HG03432 (cell line): ENCODE measurements around the gene ATP2A2.

Source experiments
- ATAC-seq: cut with Tn5 transposase; IDR thresholded peaks from one replicate; pipeline ENCODE4 v1.9.1; 2021; ENCODE audit warnings: mild to moderate bottlenecking, moderate library complexity; ENCODE audit not compliant: unreplicated experiment

ATP2A2 gene

DNA sequence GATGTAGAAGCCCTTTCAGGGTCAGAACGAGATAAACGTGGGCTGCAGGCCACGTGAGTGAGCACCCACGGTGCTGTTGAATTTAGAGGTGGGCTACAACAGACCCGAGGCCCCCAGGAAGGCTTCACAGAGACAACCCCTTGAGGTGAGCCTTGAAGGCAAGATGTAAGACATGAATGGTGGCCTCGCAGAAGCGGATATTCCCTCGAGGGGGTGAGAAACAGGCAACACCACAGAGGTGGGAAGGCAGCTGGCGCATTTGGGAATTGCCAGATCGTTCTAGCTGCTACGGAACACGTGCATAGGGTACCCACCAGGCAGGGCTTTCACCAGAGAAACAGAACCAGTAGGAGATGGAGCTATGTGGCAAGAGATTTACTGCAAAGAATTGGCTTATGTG, 22.6 kb upstream of the ATP2A2 start:
- no peak for ATAC-seq

DNA sequence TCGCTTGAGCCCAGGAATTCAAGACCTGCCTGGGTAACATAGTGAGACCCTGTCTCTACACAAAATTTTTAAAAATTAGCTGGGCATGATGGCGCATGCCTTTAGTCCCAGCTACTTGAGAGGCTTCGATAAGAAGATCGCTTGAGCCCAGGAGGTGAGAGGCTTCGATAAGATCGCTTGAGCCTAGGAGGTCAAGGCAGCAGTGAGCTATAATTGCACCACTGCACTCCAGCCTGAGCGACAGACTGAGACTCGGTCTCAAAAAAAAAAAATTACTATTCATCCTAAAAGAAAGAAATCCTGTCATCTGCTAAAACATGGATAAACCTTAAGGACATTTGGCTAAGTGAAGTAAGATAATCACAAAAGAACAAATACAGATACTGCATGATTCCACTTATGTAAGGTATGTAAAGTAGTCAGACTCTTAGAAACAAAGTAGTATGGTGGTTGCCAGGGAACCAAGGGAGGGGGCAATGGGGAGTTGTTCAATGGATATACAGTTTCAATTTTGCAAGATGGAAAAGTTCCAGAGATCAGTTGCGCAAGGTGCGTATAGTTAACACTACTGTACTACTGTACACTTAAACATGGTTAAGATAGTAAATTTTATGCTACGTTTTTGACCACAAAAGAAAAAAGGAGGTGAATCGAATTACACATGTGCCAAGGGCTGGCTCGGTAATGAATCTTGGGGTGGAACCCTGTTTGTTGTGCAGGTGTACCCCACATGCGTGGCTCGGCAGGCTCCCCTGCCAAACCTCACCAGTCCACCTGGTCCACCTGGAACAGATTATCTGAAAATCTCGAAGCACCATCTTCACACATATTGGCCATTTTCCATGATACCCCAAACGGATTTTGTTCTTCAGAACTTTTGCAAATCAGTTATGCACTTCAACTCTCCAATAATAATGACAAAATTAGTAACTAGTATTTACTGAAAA, 18.3 kb upstream of the ATP2A2 start:
- no peak for ATAC-seq

DNA sequence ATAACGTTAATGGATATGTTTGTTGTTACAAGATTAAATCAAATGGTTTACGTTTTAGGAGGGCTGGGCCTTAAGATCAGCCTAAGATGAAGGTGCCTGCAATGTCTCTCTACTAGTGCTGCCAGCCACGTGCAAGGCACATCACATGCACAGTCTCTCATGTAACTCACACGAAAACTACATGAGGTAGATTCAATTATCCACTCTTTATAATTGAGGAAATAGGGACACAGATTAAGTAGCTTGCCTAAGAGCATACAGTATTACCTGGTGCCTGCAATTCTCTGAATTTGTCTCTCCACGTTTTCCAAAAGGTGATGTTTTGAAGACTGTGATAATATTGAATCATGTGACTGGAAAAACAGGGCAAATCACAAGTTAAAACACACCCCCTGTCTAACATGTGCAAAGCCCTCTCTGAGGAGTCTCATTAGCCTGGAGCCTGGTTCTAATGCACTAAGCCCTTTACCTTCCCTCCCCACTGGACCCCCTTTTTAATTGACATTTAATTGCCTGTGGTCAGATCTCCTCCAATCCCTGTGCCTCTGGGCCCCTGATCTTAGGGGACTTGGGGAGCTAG, 14.6 kb upstream of the ATP2A2 start:
- no peak for ATAC-seq

DNA sequence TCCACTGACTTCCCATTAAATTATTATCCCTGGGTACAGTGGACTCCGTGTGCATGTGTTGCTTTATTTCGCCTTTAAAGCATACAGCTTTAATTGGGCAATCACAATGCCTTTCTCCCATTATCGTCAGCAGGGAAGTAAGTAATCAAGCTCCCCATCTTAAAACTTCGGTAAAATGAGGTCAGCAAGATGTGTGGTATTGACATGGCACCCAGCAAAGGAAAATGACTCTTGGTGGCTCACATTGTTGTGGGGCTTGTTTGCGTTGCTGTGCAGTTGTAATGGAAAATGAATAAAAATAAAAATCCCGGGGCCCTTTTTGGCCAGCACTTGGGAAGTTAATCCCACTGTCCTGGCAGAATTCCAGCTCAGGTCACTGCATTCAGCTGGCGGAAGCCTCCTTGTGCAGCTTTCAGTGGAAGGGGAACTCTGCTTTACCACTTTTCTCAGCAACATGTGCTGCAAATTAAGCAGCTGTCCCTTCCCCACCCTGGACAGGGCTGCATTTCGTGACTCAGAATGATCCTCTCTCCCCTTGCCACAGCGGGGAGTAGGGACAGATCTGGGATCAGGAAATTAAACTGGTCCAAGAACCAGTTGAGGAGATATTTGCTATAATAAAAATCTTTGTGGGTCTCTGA, 13.9 kb upstream of the ATP2A2 start:
- ATAC-seq: no peak

DNA sequence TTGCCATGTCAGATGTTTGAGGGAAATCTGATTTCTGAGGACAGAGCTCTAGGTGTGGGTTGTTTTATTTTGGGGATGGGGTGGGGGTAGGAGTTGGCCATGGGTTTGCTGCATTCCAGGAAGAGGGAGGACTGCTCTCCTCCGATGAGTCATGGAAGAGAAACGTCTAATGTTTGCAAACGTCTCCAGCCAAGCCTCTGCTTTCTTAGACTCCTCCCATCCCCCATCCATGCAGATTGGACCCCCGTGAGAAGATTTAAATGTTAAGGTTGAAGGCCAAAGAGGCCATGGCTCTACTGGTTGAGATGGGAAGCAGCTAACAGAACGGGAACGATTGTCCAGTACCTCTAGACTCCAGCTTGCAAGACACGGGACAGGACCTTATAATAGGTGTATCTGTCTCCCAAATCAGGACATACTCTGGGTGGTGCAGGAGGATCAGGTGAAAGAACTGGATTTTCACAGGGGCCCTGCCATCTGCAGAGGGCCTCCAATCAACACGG, 11.4 kb upstream of the ATP2A2 start:
- no peak for ATAC-seq

DNA sequence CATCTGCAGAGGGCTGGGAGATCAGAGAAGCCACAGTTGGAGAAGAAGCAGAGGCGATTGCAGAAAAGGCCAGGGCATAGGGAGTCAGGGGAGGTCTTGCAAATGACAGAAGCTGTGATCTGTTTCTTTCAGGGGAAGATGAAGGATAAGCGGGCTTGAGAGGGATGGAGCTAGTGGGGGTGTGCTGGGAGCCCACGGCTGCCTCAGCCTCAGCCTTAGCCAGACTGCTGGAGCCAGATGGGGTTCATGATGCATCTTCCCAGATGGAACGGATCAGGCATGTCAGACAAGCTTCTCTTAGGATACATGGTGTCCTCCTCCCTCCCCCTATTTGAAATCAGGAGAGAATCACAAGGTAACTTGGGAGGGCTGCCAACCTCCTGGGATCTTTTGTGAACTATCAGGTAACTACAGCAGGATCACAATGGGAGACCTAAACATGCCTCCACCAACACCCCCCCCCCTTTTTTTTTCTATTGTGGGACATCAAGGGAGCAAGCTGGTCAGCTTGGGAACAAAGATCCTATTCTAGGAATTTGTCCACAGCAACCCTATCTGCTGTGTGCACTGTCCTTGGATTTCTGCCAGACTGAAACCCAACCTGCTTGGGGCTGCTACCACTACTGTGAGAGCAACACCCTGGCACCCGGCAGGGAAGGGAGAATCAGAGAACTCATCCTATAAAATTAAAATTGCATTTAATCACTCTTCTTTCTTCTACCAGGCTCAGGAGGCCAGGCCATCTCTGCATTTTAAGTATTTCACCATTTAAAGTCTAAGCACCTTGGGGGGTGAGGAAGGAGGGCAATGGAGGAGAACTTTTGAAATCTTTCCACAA, 10.7 kb upstream of the ATP2A2 start:
- no peak for ATAC-seq

DNA sequence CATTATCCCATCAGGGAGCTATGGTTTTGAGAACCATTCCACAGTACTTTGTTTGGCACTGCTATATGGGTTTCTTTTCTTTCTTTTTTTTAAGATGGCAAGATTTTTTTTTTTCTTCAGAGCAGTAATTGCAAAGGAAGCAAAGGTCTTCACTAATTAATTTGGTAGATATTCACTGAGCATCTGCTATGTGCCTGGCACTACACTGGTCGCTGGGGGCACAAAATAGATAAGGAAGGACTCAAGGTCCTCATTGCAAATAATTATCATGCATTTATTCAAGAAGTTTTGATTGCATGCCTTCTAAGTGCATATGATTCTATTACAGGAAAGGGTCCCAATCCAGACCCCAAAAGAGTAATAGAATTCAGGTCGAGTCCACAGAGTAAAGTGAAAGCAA, 10.0 kb upstream of the ATP2A2 start:
- no peak for ATAC-seq

DNA sequence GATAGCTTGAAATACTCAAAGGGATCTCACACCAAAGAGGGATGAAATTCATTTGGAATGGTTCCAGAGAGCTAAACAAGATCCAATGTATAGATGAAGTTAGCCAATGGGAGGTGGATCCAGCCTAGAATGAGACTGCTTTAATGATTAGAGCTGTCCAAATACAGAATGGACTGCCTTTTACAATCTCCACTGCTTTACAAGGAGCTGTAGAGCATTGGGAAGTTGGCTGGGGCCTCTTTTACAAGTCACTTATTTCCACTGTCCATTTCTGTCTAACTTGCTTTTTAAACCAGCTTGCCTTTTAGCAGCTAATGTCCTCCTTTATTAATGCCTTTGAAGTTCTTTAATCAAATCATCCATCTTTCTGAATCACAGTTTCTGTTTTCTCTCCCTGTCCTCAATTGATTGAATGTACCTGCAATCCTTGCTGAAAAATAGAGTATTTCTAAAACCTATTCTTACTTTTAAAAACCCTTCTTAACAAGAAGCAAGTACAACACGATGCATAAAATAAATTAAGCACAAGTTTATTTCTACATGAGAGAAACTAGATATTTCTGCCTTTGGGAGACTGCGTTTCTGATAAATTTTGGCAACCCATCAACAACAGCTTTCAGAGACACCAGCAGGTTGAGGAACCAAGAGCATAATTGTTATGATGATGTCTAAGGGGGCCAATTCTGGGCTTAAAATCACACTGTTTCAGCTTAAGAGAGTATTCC, 3.4 kb upstream of the ATP2A2 start:
- no peak for ATAC-seq

DNA sequence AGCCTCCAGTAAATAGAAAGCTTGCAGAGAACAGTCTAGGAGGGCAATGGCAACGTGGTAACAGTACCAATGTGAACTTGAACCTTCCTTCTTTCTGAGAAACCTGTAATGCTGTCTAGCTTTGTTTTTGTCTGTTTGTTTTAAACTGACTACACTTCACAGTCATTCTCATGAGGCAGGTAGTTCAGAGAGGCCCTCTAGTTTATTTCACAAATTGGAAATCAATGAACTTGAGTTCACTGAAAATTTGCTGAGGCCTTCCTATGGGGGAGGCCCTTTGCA, 2.9 kb upstream of the ATP2A2 start:
- ATAC-seq: no peak

DNA sequence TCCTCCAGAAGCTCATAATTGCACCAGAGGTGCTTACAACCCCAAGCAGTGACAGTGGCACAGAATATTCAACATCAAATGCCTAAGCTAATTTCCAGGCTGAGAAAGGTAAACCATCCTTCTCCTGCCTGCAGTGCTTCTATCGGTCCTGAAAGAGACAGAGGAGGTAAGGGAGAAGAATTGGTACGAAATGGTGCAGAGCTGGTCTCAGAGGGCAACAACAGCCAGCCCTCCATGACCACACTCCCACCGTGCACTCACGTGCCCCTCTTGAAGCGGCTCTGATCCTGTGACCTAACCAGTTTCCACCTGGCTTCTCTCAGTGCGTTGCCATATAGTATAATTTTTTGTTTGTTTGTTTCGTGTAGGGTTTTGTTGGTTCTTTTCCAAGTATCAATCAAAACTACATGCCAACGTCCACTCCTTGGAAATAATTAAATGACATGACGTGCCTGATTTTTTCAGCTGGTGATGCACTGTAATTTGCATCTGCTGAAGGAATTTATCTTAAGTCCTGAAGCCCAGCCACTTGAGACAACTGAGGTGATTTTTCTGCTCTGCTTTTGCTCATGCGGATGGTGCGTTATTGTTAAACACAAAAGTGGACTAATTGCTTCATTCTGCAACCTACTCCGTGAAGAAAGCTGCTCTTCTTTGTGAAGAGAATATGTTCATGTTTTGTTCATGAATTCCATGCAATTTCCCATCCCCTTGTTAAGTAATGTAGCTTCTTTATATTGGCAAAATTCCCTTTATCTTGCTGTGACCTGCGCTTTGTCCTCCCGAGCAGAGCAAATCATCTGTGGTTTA, 1.3 kb upstream of the ATP2A2 start:
- ATAC-seq: no peak

DNA sequence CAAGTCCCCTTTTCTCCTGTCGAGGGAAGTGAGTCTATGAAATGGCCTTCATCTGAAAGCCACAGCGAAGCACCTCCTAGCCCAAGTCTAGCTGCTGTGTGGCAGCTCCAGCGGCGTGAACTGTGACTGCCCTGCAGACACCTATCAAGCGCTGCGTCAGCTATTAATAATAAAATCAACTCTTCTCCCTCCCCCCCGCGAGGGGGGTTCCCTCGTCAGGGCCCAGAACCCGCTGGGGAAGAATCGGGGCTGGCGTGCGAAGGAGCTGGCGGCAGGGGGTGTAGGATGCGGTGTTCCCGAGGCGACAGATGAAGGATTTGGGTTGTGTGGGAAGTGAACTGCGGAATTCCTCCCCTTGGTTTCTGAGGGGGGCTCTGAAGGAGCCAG, 662 bp upstream of the ATP2A2 start:
- peak; percentile 17 for ATAC-seq

DNA sequence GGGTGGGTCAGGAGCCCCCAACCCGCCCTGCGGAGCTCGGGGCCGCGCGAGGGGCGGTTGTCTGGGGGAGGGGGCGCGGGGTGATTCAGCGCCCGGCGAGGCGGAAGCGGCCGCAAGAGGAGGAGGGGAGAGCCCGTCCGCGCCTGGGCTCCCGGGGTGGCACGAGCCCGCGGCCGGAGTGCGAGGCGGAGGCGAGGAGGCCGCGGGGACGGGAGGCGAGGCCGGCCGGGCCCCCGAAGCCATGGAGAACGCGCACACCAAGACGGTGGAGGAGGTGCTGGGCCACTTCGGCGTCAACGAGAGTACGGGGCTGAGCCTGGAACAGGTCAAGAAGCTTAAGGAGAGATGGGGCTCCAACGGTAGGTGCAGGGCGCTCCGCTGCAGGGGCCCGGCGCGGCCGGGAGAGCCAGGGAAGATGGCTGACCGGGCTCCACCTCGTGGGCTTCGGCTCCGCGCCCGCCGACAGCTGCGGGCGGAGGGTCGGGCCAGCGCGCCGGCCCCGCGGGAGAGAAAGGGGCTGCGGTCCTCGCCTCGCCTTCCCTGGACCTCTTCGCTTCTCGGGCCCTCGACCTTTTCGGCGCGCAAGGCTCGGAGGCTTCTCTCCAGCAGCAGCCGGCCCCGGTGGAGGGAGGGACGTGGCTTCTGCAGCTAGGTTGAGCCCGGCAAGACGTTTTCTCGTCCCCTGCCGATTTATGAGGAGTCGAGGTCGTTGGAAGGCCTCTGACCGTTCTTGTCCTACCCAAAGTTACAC, 677 bp downstream of the ATP2A2 start:
- ATAC-seq: peak; percentile 44

DNA sequence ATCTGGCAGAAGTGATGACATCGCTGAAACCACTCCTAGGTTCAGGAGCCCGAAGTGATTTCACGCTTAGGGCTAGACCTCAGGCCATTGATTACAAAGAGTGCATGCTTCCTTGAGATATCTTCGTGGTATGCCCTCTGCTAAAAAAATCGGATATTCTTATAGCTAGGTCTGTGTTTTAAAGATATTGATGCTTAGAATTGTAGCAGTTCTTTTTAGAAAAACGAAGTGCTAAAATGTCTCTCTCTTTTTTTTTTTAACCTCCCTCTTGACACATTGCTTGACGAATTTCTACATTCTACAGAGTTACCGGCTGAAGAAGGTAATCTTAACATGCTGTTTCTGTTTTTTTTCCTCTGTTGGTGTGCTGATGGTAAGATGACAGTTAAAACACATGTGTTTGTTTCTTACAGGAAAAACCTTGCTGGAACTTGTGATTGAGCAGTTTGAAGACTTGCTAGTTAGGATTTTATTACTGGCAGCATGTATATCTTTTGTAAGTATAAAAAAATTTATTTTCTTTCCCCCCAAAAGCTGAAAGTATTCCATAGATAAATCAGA, 1.3 kb downstream of the ATP2A2 start:
- peak; percentile 4 for ATAC-seq

DNA sequence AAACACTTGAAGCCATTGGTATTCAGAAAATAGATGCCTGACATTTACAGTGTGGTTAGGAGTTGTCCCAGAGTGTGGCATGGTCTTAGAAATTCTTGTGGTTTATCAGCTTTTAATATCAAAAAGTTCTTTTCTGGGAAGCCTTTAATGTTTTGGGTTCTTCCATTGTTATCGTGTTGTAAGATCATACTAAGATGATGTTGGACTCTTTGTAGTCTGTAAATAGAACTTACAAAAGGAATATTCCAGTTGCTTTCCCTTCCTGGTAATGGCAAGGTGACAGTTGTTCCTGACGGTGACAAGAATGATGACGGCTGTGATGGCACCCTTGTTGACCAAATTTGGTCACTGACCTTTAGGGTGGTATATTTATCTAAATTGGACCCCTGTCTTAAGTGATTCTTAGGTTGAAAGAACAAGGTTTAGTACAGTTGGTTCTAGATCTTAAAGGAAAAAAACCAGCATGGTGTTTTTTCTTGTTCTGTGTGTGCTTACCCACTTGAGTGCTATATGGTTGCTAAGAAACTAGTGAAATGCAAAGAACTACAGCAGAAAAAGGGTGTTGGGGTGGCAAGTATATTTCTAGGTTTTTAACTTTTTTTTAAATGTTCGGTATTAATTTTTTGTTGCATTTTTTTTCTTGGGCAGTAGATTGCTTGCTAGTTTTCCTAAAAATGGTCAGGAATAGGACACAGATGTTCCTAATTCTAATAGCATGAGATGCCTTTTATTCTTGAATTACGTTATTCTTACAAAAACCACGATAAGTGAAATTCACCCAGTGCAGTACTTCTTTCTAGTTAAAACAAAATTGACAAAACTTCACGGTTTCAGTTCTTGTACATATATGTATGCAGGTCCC, 2.1 kb downstream of the ATP2A2 start:
- ATAC-seq: no peak

DNA sequence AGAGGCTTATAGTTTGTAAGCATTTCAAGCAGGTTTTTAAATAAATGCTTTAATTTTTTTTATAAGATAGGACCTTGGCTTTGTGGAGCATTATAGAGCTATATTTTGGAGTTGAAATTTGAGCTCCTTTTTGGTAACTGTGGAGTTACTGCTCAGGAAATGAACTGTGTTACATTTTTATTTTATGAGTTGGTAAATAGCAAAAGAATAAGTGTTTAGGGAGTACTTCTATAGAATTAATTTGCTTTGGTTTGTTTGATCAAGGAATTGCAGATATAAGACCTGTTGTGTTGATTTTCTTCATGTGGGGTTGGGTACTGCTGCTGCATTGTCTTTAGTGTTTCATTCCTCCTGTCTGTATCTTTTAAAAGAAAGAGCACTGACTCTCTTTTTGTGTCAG, 3.5 kb downstream of the ATP2A2 start:
- no peak for ATAC-seq

DNA sequence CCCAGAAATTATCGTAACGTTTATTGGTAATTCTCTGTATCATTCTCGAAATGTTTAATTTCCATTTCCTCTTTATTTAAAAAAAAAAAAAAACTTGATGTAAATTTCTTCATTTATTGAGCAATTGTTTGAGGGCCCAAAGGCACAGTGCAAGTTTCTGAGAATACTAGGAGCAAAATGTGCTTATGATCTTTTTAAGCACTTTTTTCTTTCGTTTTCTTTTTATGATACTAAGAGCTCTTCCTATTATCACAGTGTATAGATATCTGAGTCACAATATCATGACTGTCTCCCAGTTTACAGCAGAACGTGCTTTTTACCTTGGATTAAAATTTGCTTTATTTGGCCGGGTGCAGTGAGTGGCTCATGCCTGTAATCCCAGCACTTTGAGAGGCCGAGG, 5.6 kb downstream of the ATP2A2 start:
- no peak for ATAC-seq

DNA sequence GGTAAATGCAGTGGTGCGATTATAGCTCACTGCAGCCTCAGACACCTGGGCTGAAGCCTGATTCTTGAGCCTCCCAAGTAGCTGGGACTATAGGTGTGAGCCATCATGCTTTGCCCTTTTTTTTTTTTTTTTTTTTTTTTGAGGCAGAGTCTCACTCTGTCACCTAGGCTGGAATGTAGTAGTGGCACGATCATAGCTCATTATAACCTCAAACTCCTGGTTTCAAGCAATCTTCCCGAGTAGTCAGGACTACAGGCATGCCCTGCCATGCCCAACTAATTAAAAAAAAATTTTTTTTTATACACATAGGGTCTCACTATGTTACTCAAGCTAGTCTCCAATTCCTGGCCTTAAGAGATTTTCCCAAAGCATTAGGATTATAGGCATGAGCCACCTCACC, 6.9 kb downstream of the ATP2A2 start:
- ATAC-seq: no peak
